HepG2 (cell line): ENCODE measurements around the gene DCST2. TPM values are rescaled to one million over a fixed set of nuclear protein-coding genes. Genes with fewer than 3 reads are reported as not detected.
A peak's percentile ranks its signal among the peaks of the same experiment; 100 is the strongest.

Source experiments
- EZH2 ChIP-seq: conservative IDR thresholded peaks from 2 replicates; pipeline ENCODE4 v1.6.1; 2012; ENCODE audit warnings: mild to moderate bottlenecking, low read depth, low read length, moderate library complexity
- KLF9 ChIP-seq: IDR thresholded peaks from 2 replicates; pipeline ENCODE4 v1.6.1; 2016; ENCODE audit warnings: low read depth
- NFYB ChIP-seq: sonication (generic); formaldehyde crosslinking; IDR thresholded peaks from 2 replicates; pipeline ENCODE4 v1.4.0; 2020; ENCODE audit warnings: missing genetic modification reagents
- NFYC ChIP-seq: IDR thresholded peaks from 2 replicates; pipeline ENCODE4 v1.6.1; 2016; ENCODE audit warnings: missing genetic modification reagents, missing compliant biosample characterization
- NR2C2 ChIP-seq: sonication (generic); formaldehyde crosslinking; IDR thresholded peaks from 2 replicates; pipeline ENCODE4 v1.4.0; 2020; ENCODE audit warnings: missing genetic modification reagents, mild to moderate bottlenecking, moderate library complexity, borderline replicate concordance
- ONECUT2 ChIP-seq: sonication (generic); formaldehyde crosslinking; IDR thresholded peaks from 2 replicates; pipeline ENCODE4 v1.4.0; 2020; ENCODE audit warnings: missing genetic modification reagents
- PTBP1 ChIP-seq: fragments of 200-400 bp; formaldehyde crosslinking; IDR thresholded peaks from 2 replicates; pipeline ENCODE4 v1.6.1; 2018; ENCODE audit warnings: low read length, low read depth; ENCODE audit not compliant: poor library complexity, severe bottlenecking
- RAD51 ChIP-seq: fragments of 450-650 bp; IDR thresholded peaks from 2 replicates; pipeline ENCODE4 v1.6.1; 2016; ENCODE audit warnings: borderline replicate concordance
- SPEN ChIP-seq: sonication (generic); formaldehyde crosslinking; IDR thresholded peaks from 2 replicates; pipeline ENCODE4 v1.5.1; 2020; ENCODE audit warnings: low read depth, mild to moderate bottlenecking, missing genetic modification reagents
- TBX3 ChIP-seq: fragments of 450-650 bp; IDR thresholded peaks from 2 replicates; pipeline ENCODE4 v1.6.1; 2017; ENCODE audit warnings: antibody characterized with exemption, mild to moderate bottlenecking, inconsistent platforms, borderline replicate concordance
- TCF12 ChIP-seq, 2 experiments: fragments of 450-650 bp in 1 of 2; sonication (generic) in 1 of 2; formaldehyde crosslinking in 1 of 2; IDR thresholded peaks; 2 replicates each; pipeline versions ENCODE4 v1.6.1 to v1.8.0; 2017 to 2022; ENCODE audit warnings: antibody characterized with exemption in 1 of 2, mild to moderate bottlenecking in 1 of 2, missing genetic modification reagents in 1 of 2, moderate library complexity in 1 of 2
- TRIM22 ChIP-seq: fragments of 450-650 bp; IDR thresholded peaks from 2 replicates; pipeline ENCODE4 v1.6.1; 2017
- ZC3H13 ChIP-seq: sonication (generic); formaldehyde crosslinking; IDR thresholded peaks from 2 replicates; pipeline ENCODE4 v1.8.1; 2023; ENCODE audit warnings: mild to moderate bottlenecking, missing genetic modification reagents, moderate library complexity
- ZNF142 ChIP-seq: sonication (generic); formaldehyde crosslinking; IDR thresholded peaks from 2 replicates; pipeline ENCODE4 v1.4.0; 2020; ENCODE audit warnings: missing genetic modification reagents
- ZNF253 ChIP-seq: sonication (generic); formaldehyde crosslinking; IDR thresholded peaks from 2 replicates; pipeline ENCODE4 v1.8.0; 2022; ENCODE audit warnings: mild to moderate bottlenecking, missing genetic modification reagents, borderline replicate concordance
- ZNF3 ChIP-seq: IDR thresholded peaks from 2 replicates; pipeline ENCODE4 v1.7.0; 2017; ENCODE audit warnings: inconsistent platforms
- ZNF383 ChIP-seq: sonication (generic); formaldehyde crosslinking; IDR thresholded peaks from 2 replicates; pipeline ENCODE4 v1.4.0; 2020; ENCODE audit warnings: missing genetic modification reagents, mild to moderate bottlenecking, borderline replicate concordance
- ZNF558 ChIP-seq: sonication (generic); formaldehyde crosslinking; IDR thresholded peaks from 2 replicates; pipeline ENCODE4 v1.9.0; 2022; ENCODE audit warnings: mild to moderate bottlenecking, missing genetic modification reagents, borderline replicate concordance
- polyA plus RNA-seq, 8 experiments: library from polyadenylated mRNA; depleted of rRNA in 3 of 8; stranded (reverse) in 7 of 8; unstranded in 1 of 8; fragments of >200 nt; fragmentation: Illumina TruSeq in 4 of 8; extraction: Trizol in 4 of 8; gene quantifications; 2 replicates each; pipeline versions ENCODE4 v1.2.1 to v1.2.3, GENCODE V29; 2011 to 2016; ENCODE audit warnings: low read depth in 4 of 8, missing spikeins in 1 of 8, mixed read lengths in 1 of 8; ENCODE audit not compliant: insufficient read depth in 1 of 8
- total RNA-seq, 5 experiments: library from RNA; depleted of rRNA; stranded (reverse); fragments of >200 nt; fragmentation: Illumina TruSeq; extraction: Trizol; gene quantifications; 2 replicates each; pipeline ENCODE4 v1.2.3, GENCODE V29; 2016; ENCODE audit warnings: low read depth in 1 of 5
- TF ChIP-seq, protein P1 (sequence below): sonication (generic); formaldehyde crosslinking; IDR thresholded peaks from 2 replicates; pipeline ENCODE4 v1.5.0; 2020; ENCODE audit warnings: mild to moderate bottlenecking, missing genetic modification reagents

DCST2 gene
- total and polyA plus RNA-seq, 2 of the 13 experiments (the other 11 are each of a cell fraction or from before 2014, with no cell fraction given) = 0.74 TPM; not detected in 1

- peak; percentile 59; the same call in 1 of the 2 replicates for TF ChIP-seq ZNF142
- no peak for TF ChIP-seq ZNF253 (CRISPR knock-in tag)
- peak; percentile 48; the same call in 1 of the 2 replicates for TF ChIP-seq NFYC (CRISPR knock-in tag)
- no peak for TF ChIP-seq EZH2
- no peak for TF ChIP-seq ZNF558 (CRISPR knock-in tag)
- no peak for TF ChIP-seq TBX3
- peak; percentile 64; the same call in 1 of the 2 replicates for TF ChIP-seq SPEN (CRISPR knock-in tag)
- TF ChIP-seq TCF12 (IDR thresholded peaks at IDR 0.05) = no peak
- TF ChIP-seq TCF12 (CRISPR knock-in tag; IDR thresholded peaks at IDR 0.05) = no peak
- TF ChIP-seq NFYB (CRISPR knock-in tag) = no peak
- TF ChIP-seq ZC3H13 (CRISPR knock-in tag) = no peak
- TF ChIP-seq ZNF383 (CRISPR knock-in tag) = no peak
- TF ChIP-seq KLF9 (CRISPR knock-in tag) = no peak
- peak; percentile 62; the same call in 1 of the 2 replicates for TF ChIP-seq NR2C2
- TF ChIP-seq TRIM22 = no peak
- no peak for TF ChIP-seq RAD51
- no peak for TF ChIP-seq ONECUT2
- no peak for TF ChIP-seq PTBP1
- TF ChIP-seq, protein P1, sequence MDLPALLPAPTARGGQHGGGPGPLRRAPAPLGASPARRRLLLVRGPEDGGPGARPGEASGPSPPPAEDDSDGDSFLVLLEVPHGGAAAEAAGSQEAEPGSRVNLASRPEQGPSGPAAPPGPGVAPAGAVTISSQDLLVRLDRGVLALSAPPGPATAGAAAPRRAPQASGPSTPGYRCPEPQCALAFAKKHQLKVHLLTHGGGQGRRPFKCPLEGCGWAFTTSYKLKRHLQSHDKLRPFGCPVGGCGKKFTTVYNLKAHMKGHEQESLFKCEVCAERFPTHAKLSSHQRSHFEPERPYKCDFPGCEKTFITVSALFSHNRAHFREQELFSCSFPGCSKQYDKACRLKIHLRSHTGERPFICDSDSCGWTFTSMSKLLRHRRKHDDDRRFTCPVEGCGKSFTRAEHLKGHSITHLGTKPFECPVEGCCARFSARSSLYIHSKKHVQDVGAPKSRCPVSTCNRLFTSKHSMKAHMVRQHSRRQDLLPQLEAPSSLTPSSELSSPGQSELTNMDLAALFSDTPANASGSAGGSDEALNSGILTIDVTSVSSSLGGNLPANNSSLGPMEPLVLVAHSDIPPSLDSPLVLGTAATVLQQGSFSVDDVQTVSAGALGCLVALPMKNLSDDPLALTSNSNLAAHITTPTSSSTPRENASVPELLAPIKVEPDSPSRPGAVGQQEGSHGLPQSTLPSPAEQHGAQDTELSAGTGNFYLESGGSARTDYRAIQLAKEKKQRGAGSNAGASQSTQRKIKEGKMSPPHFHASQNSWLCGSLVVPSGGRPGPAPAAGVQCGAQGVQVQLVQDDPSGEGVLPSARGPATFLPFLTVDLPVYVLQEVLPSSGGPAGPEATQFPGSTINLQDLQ = no peak; the same call in 1 of the 2 replicates
- no peak for TF ChIP-seq ZNF3 (CRISPR knock-in tag)
Measured at GRCh38 chr1:154972517-154973343, 60.9 kb downstream of the DCST2 start (continued).
